Endothelial cell of umbilical vein (primary cell): Measurements from ENCODE around the gene SMIM33. TPM values are rescaled to one million over a fixed set of nuclear protein-coding genes. Genes with fewer than 3 reads are reported as not detected.

Source experiments
- BruUV-seq: library from RNA; stranded (reverse); fragments of 400-500 nt; replicated peaks from 2 replicates; lab custom pipeline; 2021; lab: Mats Ljungman, UMichigan
- CTCF ChIA-PET: fragments of 300-600, 350-600 bp; sonication (Branson Sonifier 250); formaldehyde crosslinking; loops from one replicate; lab custom pipeline; 2021; ENCODE audit warnings: antibody characterized with exemption, inconsistent platforms; lab: Charles Lee
- POLR2A ChIA-PET: fragments of 300-600, 350-600 bp; sonication (Branson Sonifier 250); formaldehyde crosslinking; loops from one replicate; lab custom pipeline; 2021; ENCODE audit warnings: antibody characterized with exemption, inconsistent platforms; lab: Charles Lee
- DNase-seq: peaks from one replicate; pipeline ENCODE4 v3.0.0-alpha.2; 2011; ENCODE audit warnings: low read depth, low spot score
- FAIRE-seq: peaks from 2 replicates; lab custom pipeline; 2011; peaks lifted over from hg19 to GRCh38; lab: Jason Lieb, UNC
- H2AFZ ChIP-seq: 2 replicates; pipeline ENCODE4 v1.6.0; 2012; ENCODE audit warnings: low read depth, low read length, control low read depth, inconsistent platforms
- H3K27ac ChIP-seq: 2 replicates; pipeline ENCODE4 v1.5.1; 2011; ENCODE audit warnings: low read depth, mild to moderate bottlenecking, control low read depth, low read length, moderate library complexity; ENCODE audit not compliant: insufficient read depth
- H3K27me3 ChIP-seq, 2 experiments: 2 replicates each; pipeline versions ENCODE4 v1.6.0 to v1.6.1; 2011; ENCODE audit warnings: low read length in 2 of 2, mixed read lengths in 1 of 2; ENCODE audit not compliant: control insufficient read depth in 2 of 2, insufficient read depth in 2 of 2
- H3K36me3 ChIP-seq, 2 experiments: 2 replicates in 1 of 2; 3 replicates in 1 of 2; pipeline ENCODE4 v1.5.1; 2011; ENCODE audit warnings: low read length in 2 of 2, mild to moderate bottlenecking in 1 of 2, moderate library complexity in 1 of 2; ENCODE audit not compliant: control insufficient read depth in 2 of 2, insufficient read depth in 2 of 2; ENCODE audit errors: extremely low read depth in 1 of 2
- H3K4me1 ChIP-seq: 3 replicates; pipeline ENCODE4 v1.5.1; 2011; ENCODE audit warnings: mild to moderate bottlenecking, low read length; ENCODE audit not compliant: control insufficient read depth, insufficient read depth; ENCODE audit errors: extremely low read depth
- H3K4me2 ChIP-seq: 2 replicates; pipeline ENCODE4 v1.6.1; 2011; ENCODE audit warnings: low read length, control low read depth, mixed read lengths; ENCODE audit not compliant: insufficient read depth
- H3K4me3 ChIP-seq, 3 experiments: fragments of 200-600 bp in 1 of 3; sonication (generic), shearing (Covaris generic) in 1 of 3; replicated peaks in 1 of 3; 2 replicates each; pipeline ENCODE4 v1.5.1; 2011 to 2016; ENCODE audit warnings: control low read depth in 3 of 3, low read length in 3 of 3, mild to moderate bottlenecking in 2 of 3, inconsistent platforms in 1 of 3, low read depth in 1 of 3, moderate library complexity in 1 of 3; ENCODE audit not compliant: insufficient read depth in 1 of 3
- H3K79me2 ChIP-seq: 2 replicates; pipeline ENCODE4 v1.6.0; 2012; ENCODE audit warnings: low read length, inconsistent platforms; ENCODE audit not compliant: control insufficient read depth, insufficient read depth
- H3K9ac ChIP-seq: replicated peaks from 2 replicates; pipeline ENCODE3; 2011; ENCODE audit warnings: low read length, control low read depth; ENCODE audit not compliant: insufficient read depth; ENCODE audit errors: extremely low read depth
- H3K9me1 ChIP-seq: replicated peaks from 3 replicates; pipeline ENCODE4 v1.6.0; 2011; ENCODE audit warnings: mild to moderate bottlenecking, low read length; ENCODE audit not compliant: control insufficient read depth, insufficient read depth; ENCODE audit errors: extremely low read depth
- H3K9me3 ChIP-seq: replicated peaks from 2 replicates; pipeline ENCODE4 v1.5.1; 2012; ENCODE audit warnings: low read length, inconsistent platforms; ENCODE audit not compliant: control insufficient read depth, insufficient read depth
- H4K20me1 ChIP-seq: replicated peaks from 2 replicates; pipeline ENCODE3; 2011; ENCODE audit warnings: mild to moderate bottlenecking, low read length; ENCODE audit not compliant: control insufficient read depth, insufficient read depth; ENCODE audit errors: extremely low read depth
- CTCF ChIP-seq, 2 donors: IDR thresholded peaks; 1 replicate in 1 of 2; 2 replicates in 1 of 2; pipeline ENCODE4 v1.5.1; 2011; ENCODE audit warnings: low read length in 2 of 2, mild to moderate bottlenecking in 2 of 2, moderate library complexity in 2 of 2, control low read depth in 1 of 2, inconsistent platforms in 1 of 2, low read depth in 1 of 2; ENCODE audit not compliant: insufficient read depth in 1 of 2; ENCODE audit errors: extremely low read depth in 1 of 2
- FOS ChIP-seq: IDR thresholded peaks from 2 replicates; pipeline ENCODE4 v1.6.1; 2011; ENCODE audit warnings: mild to moderate bottlenecking, low read length, moderate library complexity, borderline replicate concordance; ENCODE audit not compliant: insufficient read depth
- GATA2 ChIP-seq: IDR thresholded peaks from 2 replicates; pipeline ENCODE4 v1.7.0; 2011; ENCODE audit warnings: low read depth, mild to moderate bottlenecking, moderate library complexity, mixed read lengths, low read length; ENCODE audit not compliant: insufficient read length, insufficient read depth
- MAX ChIP-seq: IDR thresholded peaks from 2 replicates; pipeline ENCODE4 v1.6.1; 2011; ENCODE audit not compliant: insufficient read depth, insufficient read length
- POLR2A ChIP-seq: IDR thresholded peaks from 2 replicates; pipeline ENCODE4 v1.6.1; 2012; ENCODE audit warnings: low read depth, mild to moderate bottlenecking, control low read depth, low read length
- dilution Hi-C: fragments of 300-500 bp; cut with MboI; formaldehyde crosslinking; loops from one replicate; pipeline ENCODE4 v1.15.0; 2019; ENCODE audit warnings: low sequenced_read_pairs; ENCODE audit not compliant: extremely low pct_ligation_motif_present
- intact Hi-C: fragments of 100-400 bp; cut with micrococcal nuclease; formaldehyde crosslinking; loops from one replicate; pipeline ENCODE4 v1.10.0; 2022
- polyA plus RNA-seq, 4 experiments: library from polyadenylated mRNA; depleted of rRNA in 3 of 4; stranded (reverse) in 3 of 4; unstranded in 1 of 4; fragments of >200 nt; gene quantifications; 2 replicates each; pipeline versions ENCODE4 v1.2.1 to v1.2.3, GENCODE V29; 2011 to 2012; ENCODE audit warnings: missing spikeins in 1 of 4
- total RNA-seq: library from RNA; stranded (reverse); gene quantifications from 2 replicates; pipeline ENCODE4 v1.2.3, GENCODE V29; 2021

SMIM33 gene
- total and polyA plus RNA-seq, 2 donors (not counting 3 experiments of a cell fraction or from before 2014, with no cell fraction given), result not detected

GRCh38 chr5:139451176-139451575 lies 19.6 kb upstream of the SMIM33 start:
- dilution Hi-C loops, result no loop called here
- Histone ChIP-seq H3K27me3 (no peaks in the 10 kb centered on the region), H3K9ac (no peak overlapping the region), H3K9me3 (no peaks in the 10 kb centered on the region), H3K36me3 (peaks cover 42 to 64% of the 10 kb centered on the region in 2 experiments), H3K27ac (no peak overlapping the region), H3K79me2 (peaks cover 11% of the 10 kb centered on the region), H3K4me2 (no peak overlapping the region), H4K20me1 (no peaks in the 10 kb centered on the region), H3K9me1 (no peaks in the 10 kb centered on the region), H3K4me3 (no peak overlapping the region), H2AFZ (no peak overlapping the region), H3K4me1 (peaks cover 19% of the 10 kb centered on the region)
- ChIA-PET CTCF (no interaction called here), POLR2A (no interaction called here)
- no peak for FAIRE-seq
- no peak for TF ChIP-seq GATA2
- BruUV-seq, result no TSS peak
- DNase-seq, result no peak
- intact Hi-C loops, result no loop called here

- POLR2A ChIA-PET, result no interaction called here
- TF ChIP-seq POLR2A (no peak), CTCF (IDR thresholded peaks at IDR 0.05; ENCODE audit: extremely low read depth in 1 of 2, insufficient read depth in 1 of 2, low read depth in 1 of 2, low read length in 2 of 2) (no peak), FOS (no peak), MAX (no peak)
- Histone ChIP-seq H4K20me1 (no peaks in the 10 kb centered on the region), H3K9me3 (no peaks in the 10 kb centered on the region), H3K9me1 (no peaks in the 10 kb centered on the region), H3K79me2 (peaks cover 20% of the 10 kb centered on the region), H3K4me2 (no peak overlapping the region), H2AFZ (no peak overlapping the region), H3K27me3 (no peaks in the 10 kb centered on the region), H3K4me1 (peaks cover 12% of the 10 kb centered on the region), H3K27ac (no peak overlapping the region), H3K9ac (no peak overlapping the region), H3K4me3 (no peak overlapping the region), H3K36me3 (peaks cover 47 to 70% of the 10 kb centered on the region in 2 experiments)
- TSS peak; percentile 5 for BruUV-seq
- dilution Hi-C loops (no loop called here), intact Hi-C loops (no loop called here)
- CTCF ChIA-PET, result no interaction called here
- DNase-seq (no peak), FAIRE-seq (no peak)
These were observed 18.7 kb upstream of the SMIM33 start for GRCh38 chr5:139451878-139452660.
